ENCODE results near the gene WWC2.

The WWC2 gene

GRCh38 chr4:183256756-183257385 is 157.8 kb downstream of the WWC2 start (continued):
- TF ChIP-seq REST (tag by site-specific recombination; IDR thresholded peaks at IDR 0.05) (no peak), GLIS1 (tag by site-specific recombination; IDR thresholded peaks at IDR 0.05) (peak; percentile 39), GLIS2 (tag by site-specific recombination; IDR thresholded peaks at IDR 0.05) (peak; percentile 49; the same call in 1 of the 2 replicates), ZNF2 (tag by site-specific recombination; IDR thresholded peaks at IDR 0.05) (0 out of 2 replicates have a peak, but pooled peaks have one; percentile 32), ZNF837 (tag by site-specific recombination; IDR thresholded peaks at IDR 0.05) (no peak), ZNF404 (tag by site-specific recombination; IDR thresholded peaks at IDR 0.05) (no peak)

- CTCF ChIA-PET, result interaction anchor here (0.6 to 5.8 kb wide), 6 partner anchors 30 to 319 kb away, joined by 3 to 67 read pairs (median 3); no protein-coding TSS in a partner anchor
- Histone ChIP-seq H3K9me3 (ENCODE audit: control insufficient read depth, insufficient read depth, low read depth, low read length) (no peaks in the 10 kb centered on the region), H3K36me3 (ENCODE audit: control insufficient read depth in 2 of 2, insufficient read depth in 1 of 2, low read length in 2 of 2) (peaks cover 0 to 30% of the 10 kb centered on the region in 2 experiments; a peak in 1 of 3 replicates), H3K4me1 (ENCODE audit: control insufficient read depth, insufficient read depth, low read length) (no peaks in the 10 kb centered on the region), H3K4me3 (ENCODE audit: low read depth, low read length) (no peak overlapping the region), H3K27ac (ENCODE audit: extremely low read depth, low read depth, low read length) (no peak overlapping the region)
- POLR2A ChIA-PET, result no interaction called here
- TF ChIP-seq KLF8 (tag by site-specific recombination; IDR thresholded peaks at IDR 0.05) (no peak), ZNF76 (tag by site-specific recombination; IDR thresholded peaks at IDR 0.05; ENCODE audit: borderline replicate concordance, low read depth) (no peak)
Measured at GRCh38 chr4:183257808-183258207, 158.8 kb downstream of the WWC2 start.

- ChIA-PET CTCF (interaction anchor here (0.6 to 5.8 kb wide), 5 partner anchors 11 to 323 kb away, joined by 3 to 67 read pairs (median 7); no protein-coding TSS in a partner anchor), POLR2A (no interaction called here)
- Histone ChIP-seq H3K4me3 (ENCODE audit: low read depth, low read length) (no peak overlapping the region), H3K27ac (ENCODE audit: extremely low read depth, low read depth, low read length) (no peak overlapping the region), H3K36me3 (ENCODE audit: control insufficient read depth in 2 of 2, insufficient read depth in 1 of 2, low read length in 2 of 2) (peaks cover 0 to 27% of the 10 kb centered on the region in 2 experiments; a peak in 2 of 3 replicates), H3K9me3 (ENCODE audit: control insufficient read depth, insufficient read depth, low read depth, low read length) (no peaks in the 10 kb centered on the region), H3K4me1 (ENCODE audit: control insufficient read depth, insufficient read depth, low read length) (no peaks in the 10 kb centered on the region)
- TF ChIP-seq ZNF416 (tag by site-specific recombination; IDR thresholded peaks at IDR 0.05) (no peak), ZNF600 (tag by site-specific recombination; IDR thresholded peaks at IDR 0.05) (no peak), ZNF433 (tag by site-specific recombination; IDR thresholded peaks at IDR 0.05; ENCODE audit: low read depth) (no peak), ZNF558 (tag by site-specific recombination; IDR thresholded peaks at IDR 0.05) (no peak), ZNF514 (tag by site-specific recombination; IDR thresholded peaks at IDR 0.05) (no peak), ZNF362 (tag by site-specific recombination; IDR thresholded peaks at IDR 0.05) (no peak), INSM2 (tag by site-specific recombination; IDR thresholded peaks at IDR 0.05) (no peak), ZNF473 (tag by site-specific recombination; IDR thresholded peaks at IDR 0.05) (no peak), ZNF510 (tag by site-specific recombination; IDR thresholded peaks at IDR 0.05; ENCODE audit: insufficient replicate concordance) (no peak), ZNF660 (tag by site-specific recombination; IDR thresholded peaks at IDR 0.05) (no peak), ZNF449 (tag by site-specific recombination; IDR thresholded peaks at IDR 0.05) (no peak), ZNF664 (tag by site-specific recombination; IDR thresholded peaks at IDR 0.05) (no peak), ZNF23 (tag by site-specific recombination; IDR thresholded peaks at IDR 0.05; ENCODE audit: borderline replicate concordance) (no peak), SALL2 (tag by site-specific recombination; IDR thresholded peaks at IDR 0.05; ENCODE audit: borderline replicate concordance) (no peak), ZNF426 (tag by site-specific recombination; IDR thresholded peaks at IDR 0.05) (no peak), ZNF274 (IDR thresholded peaks at IDR 0.05; ENCODE audit: low read length) (no peak), ZNF274 (tag by site-specific recombination; IDR thresholded peaks at IDR 0.05; ENCODE audit: borderline replicate concordance) (no peak)
Measured at GRCh38 chr4:183260491-183261151, 161.6 kb downstream of the WWC2 start.
